ENCODE results near the gene GPRIN3. TPM values are rescaled to one million over a fixed set of nuclear protein-coding genes. Genes with fewer than 3 reads are reported as not detected.

The GPRIN3 gene
- total RNA-seq, 1 donor from 2014 or later: 2.6 TPM

- FAIRE-seq (no peak), DNase-seq (ENCODE audit: low read depth) (no peak)
- no peak overlapping the region for H3K9ac ChIP-seq (ENCODE audit: low read length)
- Mint-ChIP-seq H3K27me3 (ENCODE audit: low read depth, unreplicated experiment) (peaks cover 4% of the 10 kb centered on the region), H3K9me3 (ENCODE audit: unreplicated experiment) (peaks cover 3% of the 10 kb centered on the region), H3K4me3 (ENCODE audit: unreplicated experiment) (no peak overlapping the region), H3K27ac (ENCODE audit: unreplicated experiment) (no peak overlapping the region), H3K4me1 (ENCODE audit: low read depth, unreplicated experiment) (no peaks in the 10 kb centered on the region), H3K36me3 (ENCODE audit: low read depth, unreplicated experiment) (no peaks in the 10 kb centered on the region)
- H3K9me3 ChIP-seq (ENCODE audit: insufficient read depth, low read depth, low read length): no peaks in the 10 kb centered on the region
- no peaks in the 10 kb centered on the region for H3K79me2 ChIP-seq (ENCODE audit: insufficient read depth, low read length)
- no peak overlapping the region for H2AFZ ChIP-seq (ENCODE audit: low read depth, low read length)
- no peak overlapping the region for H3K27ac ChIP-seq (ENCODE audit: low read depth, low read length)
- TF ChIP-seq EZH2 (IDR thresholded peaks at IDR 0.05; ENCODE audit: insufficient read depth, low read length): no peak
- TF ChIP-seq CTCF (IDR thresholded peaks at IDR 0.05; ENCODE audit: insufficient read depth, low read depth, low read length): no peak
- no peak overlapping the region for H3K4me2 ChIP-seq (ENCODE audit: low read length)
- no peaks in the 10 kb centered on the region for H3K27me3 ChIP-seq (ENCODE audit: insufficient read depth, low read length)
- H4K20me1 ChIP-seq (ENCODE audit: insufficient read depth, low read length): no peaks in the 10 kb centered on the region
- no peaks in the 10 kb centered on the region for H3K4me1 ChIP-seq (ENCODE audit: insufficient read depth, low read length)
- H3K4me3 ChIP-seq (ENCODE audit: insufficient read depth, low read depth, low read length): no peak overlapping the region
- H3K36me3 ChIP-seq (ENCODE audit: insufficient read depth, low read length): no peaks in the 10 kb centered on the region
These were observed 45.9 kb upstream of the GPRIN3 start for GRCh38 chr4:89353514-89353913.

GRCh38 chr4:89352541-89352940 lies 44.9 kb upstream of the GPRIN3 start:
- H3K27ac ChIP-seq (ENCODE audit: low read depth, low read length): no peak overlapping the region
- no peak overlapping the region for H3K4me2 ChIP-seq (ENCODE audit: low read length)
- TF ChIP-seq CTCF (IDR thresholded peaks at IDR 0.05; ENCODE audit: insufficient read depth, low read depth, low read length): no peak
- no peak for TF ChIP-seq EZH2 (IDR thresholded peaks at IDR 0.05; ENCODE audit: insufficient read depth, low read length)
- Mint-ChIP-seq H3K27me3 (ENCODE audit: low read depth, unreplicated experiment) (peaks cover 4% of the 10 kb centered on the region), H3K27ac (ENCODE audit: unreplicated experiment) (no peak overlapping the region), H3K4me3 (ENCODE audit: unreplicated experiment) (no peak overlapping the region), H3K9me3 (ENCODE audit: unreplicated experiment) (peaks cover 3% of the 10 kb centered on the region), H3K4me1 (ENCODE audit: low read depth, unreplicated experiment) (no peaks in the 10 kb centered on the region), H3K36me3 (ENCODE audit: low read depth, unreplicated experiment) (no peaks in the 10 kb centered on the region)
- no peak overlapping the region for H3K4me3 ChIP-seq (ENCODE audit: insufficient read depth, low read depth, low read length)
- no peaks in the 10 kb centered on the region for H3K9me3 ChIP-seq (ENCODE audit: insufficient read depth, low read depth, low read length)
- H3K4me1 ChIP-seq (ENCODE audit: insufficient read depth, low read length): no peaks in the 10 kb centered on the region
- no peak overlapping the region for H3K9ac ChIP-seq (ENCODE audit: low read length)
- H3K79me2 ChIP-seq (ENCODE audit: insufficient read depth, low read length): no peaks in the 10 kb centered on the region
- H3K36me3 ChIP-seq (ENCODE audit: insufficient read depth, low read length): no peaks in the 10 kb centered on the region
- FAIRE-seq (no peak), DNase-seq (ENCODE audit: low read depth) (no peak)
- H4K20me1 ChIP-seq (ENCODE audit: insufficient read depth, low read length): no peaks in the 10 kb centered on the region
- H3K27me3 ChIP-seq (ENCODE audit: insufficient read depth, low read length): no peaks in the 10 kb centered on the region
- H2AFZ ChIP-seq (ENCODE audit: low read depth, low read length): no peak overlapping the region

- H3K27me3 Mint-ChIP-seq (ENCODE audit: low read depth, unreplicated experiment): no peaks in the 10 kb centered on the region
- no peak for DNase-seq (ENCODE audit: low read depth)
- Histone ChIP-seq H3K27ac (ENCODE audit: low read depth, low read length) (no peak overlapping the region), H3K27me3 (ENCODE audit: insufficient read depth, low read length) (no peaks in the 10 kb centered on the region), H2AFZ (ENCODE audit: low read depth, low read length) (no peak overlapping the region), H3K4me2 (ENCODE audit: low read length) (no peak overlapping the region), H3K9me3 (ENCODE audit: insufficient read depth, low read depth, low read length) (no peaks in the 10 kb centered on the region), H4K20me1 (ENCODE audit: insufficient read depth, low read length) (no peaks in the 10 kb centered on the region), H3K4me1 (ENCODE audit: insufficient read depth, low read length) (no peaks in the 10 kb centered on the region), H3K36me3 (ENCODE audit: insufficient read depth, low read length) (no peaks in the 10 kb centered on the region), H3K79me2 (ENCODE audit: insufficient read depth, low read length) (no peaks in the 10 kb centered on the region), H3K9ac (ENCODE audit: low read length) (no peak overlapping the region), H3K4me3 (ENCODE audit: insufficient read depth, low read depth, low read length) (no peak overlapping the region)
- no peaks in the 10 kb centered on the region for H3K4me1 Mint-ChIP-seq (ENCODE audit: low read depth, unreplicated experiment)
- peaks cover 6% of the 10 kb centered on the region for H3K9me3 Mint-ChIP-seq (ENCODE audit: unreplicated experiment)
- no peak for FAIRE-seq
- no peak overlapping the region for H3K27ac Mint-ChIP-seq (ENCODE audit: unreplicated experiment)
- no peaks in the 10 kb centered on the region for H3K36me3 Mint-ChIP-seq (ENCODE audit: low read depth, unreplicated experiment)
- H3K4me3 Mint-ChIP-seq (ENCODE audit: unreplicated experiment): no peak overlapping the region
- TF ChIP-seq EZH2 (IDR thresholded peaks at IDR 0.05; ENCODE audit: insufficient read depth, low read length) (no peak), CTCF (IDR thresholded peaks at IDR 0.05; ENCODE audit: insufficient read depth, low read depth, low read length) (no peak)
These were observed 43.6 kb upstream of the GPRIN3 start for GRCh38 chr4:89351201-89351600.

All from astrocyte (in vitro differentiated cells and primary cell).